RWPE1 (cell line): ENCODE measurements around the gene TNS3.

Source experiments
- CTCF ChIA-PET: fragments of 350-600 bp; sonication (Branson Sonifier 250); formaldehyde crosslinking; extraction: SDS; loops from one replicate; lab custom pipeline; 2021; lab: Yijun Ruan, JAX
- POLR2A ChIA-PET: fragments of 400-600 bp; formaldehyde crosslinking; extraction: SDS; loops from one replicate; lab custom pipeline; 2020; ENCODE audit warnings: antibody characterized with exemption; ENCODE audit not compliant: low non-redundant PET; lab: Yijun Ruan, JAX
- DNase-seq: peaks from one replicate; pipeline ENCODE4 v3.0.0; 2012; ENCODE audit warnings: low spot score
- H3K27ac ChIP-seq: fragments of 450-650 bp; 2 replicates; pipeline ENCODE4 v1.5.1; 2017
- TF ChIP-seq, protein P1 (sequence below): fragments of 450-650 bp; conservative IDR thresholded peaks from 2 replicates; pipeline ENCODE4 v1.5.1; 2017; ENCODE audit warnings: low read depth, mild to moderate bottlenecking

The TNS3 gene

DNA sequence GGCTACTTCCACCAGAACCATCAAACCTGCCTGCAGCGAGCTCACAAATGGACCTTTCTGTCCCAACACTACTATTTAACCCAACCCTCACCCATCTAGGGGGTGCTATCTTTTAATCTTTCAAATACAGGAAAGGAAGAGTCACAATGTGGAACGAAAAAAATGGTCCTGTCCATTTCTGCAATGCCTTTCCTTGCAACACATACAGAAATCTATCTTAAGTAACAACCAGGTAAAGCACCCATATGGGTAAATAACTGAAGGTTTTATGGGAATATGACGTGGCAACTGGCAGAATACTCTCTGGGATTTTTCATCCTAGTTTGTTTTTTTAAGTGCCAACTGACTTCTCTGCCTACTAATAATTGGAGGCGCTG is 24.6 kb downstream of the TNS3 start:
- ChIA-PET POLR2A (no interaction called here), CTCF (interaction anchor here (0.6 kb wide), 1 partner anchor 67 kb away, joined by 4 read pairs; no protein-coding TSS in a partner anchor)
- peak; percentile 73 for DNase-seq
- TF ChIP-seq, protein P1, sequence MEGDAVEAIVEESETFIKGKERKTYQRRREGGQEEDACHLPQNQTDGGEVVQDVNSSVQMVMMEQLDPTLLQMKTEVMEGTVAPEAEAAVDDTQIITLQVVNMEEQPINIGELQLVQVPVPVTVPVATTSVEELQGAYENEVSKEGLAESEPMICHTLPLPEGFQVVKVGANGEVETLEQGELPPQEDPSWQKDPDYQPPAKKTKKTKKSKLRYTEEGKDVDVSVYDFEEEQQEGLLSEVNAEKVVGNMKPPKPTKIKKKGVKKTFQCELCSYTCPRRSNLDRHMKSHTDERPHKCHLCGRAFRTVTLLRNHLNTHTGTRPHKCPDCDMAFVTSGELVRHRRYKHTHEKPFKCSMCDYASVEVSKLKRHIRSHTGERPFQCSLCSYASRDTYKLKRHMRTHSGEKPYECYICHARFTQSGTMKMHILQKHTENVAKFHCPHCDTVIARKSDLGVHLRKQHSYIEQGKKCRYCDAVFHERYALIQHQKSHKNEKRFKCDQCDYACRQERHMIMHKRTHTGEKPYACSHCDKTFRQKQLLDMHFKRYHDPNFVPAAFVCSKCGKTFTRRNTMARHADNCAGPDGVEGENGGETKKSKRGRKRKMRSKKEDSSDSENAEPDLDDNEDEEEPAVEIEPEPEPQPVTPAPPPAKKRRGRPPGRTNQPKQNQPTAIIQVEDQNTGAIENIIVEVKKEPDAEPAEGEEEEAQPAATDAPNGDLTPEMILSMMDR, result no peak
- H3K27ac ChIP-seq, result peak overlapping the region; percentile 96

DNA sequence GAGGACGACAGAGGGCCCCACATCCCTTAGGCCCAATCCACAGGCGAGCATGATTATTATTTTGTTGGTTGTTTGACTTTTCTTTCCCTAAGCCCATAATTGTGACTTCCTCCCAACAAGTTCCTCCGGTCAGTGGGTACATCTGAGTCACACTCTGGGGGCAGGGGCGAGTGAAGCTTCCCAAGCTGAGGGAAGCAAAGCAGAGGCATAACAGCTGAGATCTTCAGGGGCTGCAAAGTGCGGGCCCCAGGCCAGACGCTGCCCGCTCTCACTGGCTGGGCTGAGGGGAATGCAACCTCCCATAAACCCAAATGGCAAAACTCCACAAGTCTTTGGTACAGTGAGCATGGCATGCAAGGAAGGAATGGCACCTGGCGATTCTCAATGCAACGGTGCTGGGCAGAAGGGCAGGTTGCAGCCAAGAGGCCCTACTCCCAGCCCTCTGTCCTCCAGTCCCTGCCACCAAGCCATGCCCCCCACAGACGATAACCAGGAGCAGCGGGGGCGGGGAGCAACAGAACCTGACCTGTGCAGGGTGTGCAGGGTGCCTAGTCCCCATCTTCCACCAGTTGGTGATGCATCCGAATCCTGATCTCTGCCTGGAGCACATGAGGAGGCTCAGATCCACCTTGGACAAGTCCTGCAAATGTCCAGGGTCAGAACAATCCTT is 25.3 kb downstream of the TNS3 start:
- H3K27ac ChIP-seq, result peak overlapping the region; percentile 96
- TF ChIP-seq, protein P1, result no peak
- CTCF ChIA-PET, result interaction anchor here (0.6 kb wide), 1 partner anchor 68 kb away, joined by 4 read pairs; no protein-coding TSS in a partner anchor
- DNase-seq, result no peak
- POLR2A ChIA-PET, result no interaction called here

DNA sequence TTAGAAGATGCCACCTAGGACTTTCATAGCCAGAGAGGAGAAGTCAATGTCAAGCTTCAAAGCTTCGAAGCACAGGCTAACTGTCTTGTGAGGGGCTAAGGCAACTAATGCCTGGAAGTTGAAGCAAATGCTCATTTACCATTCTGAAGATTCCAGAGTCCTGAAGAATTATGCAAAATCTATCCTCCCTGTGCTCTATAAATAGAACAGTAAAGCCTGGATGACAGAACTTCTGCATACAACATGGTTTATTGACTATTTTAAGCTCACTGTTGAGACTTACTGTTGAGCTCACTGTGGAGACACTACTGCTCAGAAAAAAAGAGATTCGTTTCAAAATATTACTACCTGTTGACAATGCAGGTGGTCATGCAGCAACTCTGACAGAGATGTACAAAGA is 28.6 kb downstream of the TNS3 start:
- CTCF ChIA-PET, result interaction anchor here (0.6 kb wide), 1 partner anchor 261 kb away, joined by 3 read pairs; no protein-coding TSS in a partner anchor

DNA sequence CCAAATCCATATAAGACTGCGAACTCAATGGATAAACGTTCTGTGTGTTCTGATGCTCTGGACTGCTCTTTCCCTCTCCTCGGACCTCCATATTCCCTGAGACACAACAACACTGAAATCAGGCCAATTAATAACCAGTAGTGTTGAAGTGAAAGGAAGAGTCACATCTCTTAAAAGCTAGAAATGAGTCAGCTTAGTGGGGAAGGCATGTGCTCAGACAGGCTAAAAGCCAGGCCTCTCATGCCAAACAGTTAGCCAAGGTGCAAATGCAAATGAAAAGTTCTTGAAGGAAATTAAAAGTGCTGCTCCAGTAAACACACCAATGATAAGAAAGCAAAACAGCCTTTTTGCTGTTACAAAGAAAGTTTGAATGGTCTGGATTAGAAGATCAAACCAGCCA is 29.3 kb downstream of the TNS3 start:
- no peak overlapping the region for H3K27ac ChIP-seq
- ChIA-PET POLR2A (no interaction called here), CTCF (no interaction called here)
- TF ChIP-seq, protein P1, result no peak
- DNase-seq, result peak; percentile 57

More for the DNA sequence above, 28.6 kb downstream of the TNS3 start:
- TF ChIP-seq, protein P1, result no peak
- H3K27ac ChIP-seq, result peak overlapping the region; percentile 28; the same call in 1 of the 2 replicates
- POLR2A ChIA-PET, result no interaction called here
- no peak for DNase-seq

DNA sequence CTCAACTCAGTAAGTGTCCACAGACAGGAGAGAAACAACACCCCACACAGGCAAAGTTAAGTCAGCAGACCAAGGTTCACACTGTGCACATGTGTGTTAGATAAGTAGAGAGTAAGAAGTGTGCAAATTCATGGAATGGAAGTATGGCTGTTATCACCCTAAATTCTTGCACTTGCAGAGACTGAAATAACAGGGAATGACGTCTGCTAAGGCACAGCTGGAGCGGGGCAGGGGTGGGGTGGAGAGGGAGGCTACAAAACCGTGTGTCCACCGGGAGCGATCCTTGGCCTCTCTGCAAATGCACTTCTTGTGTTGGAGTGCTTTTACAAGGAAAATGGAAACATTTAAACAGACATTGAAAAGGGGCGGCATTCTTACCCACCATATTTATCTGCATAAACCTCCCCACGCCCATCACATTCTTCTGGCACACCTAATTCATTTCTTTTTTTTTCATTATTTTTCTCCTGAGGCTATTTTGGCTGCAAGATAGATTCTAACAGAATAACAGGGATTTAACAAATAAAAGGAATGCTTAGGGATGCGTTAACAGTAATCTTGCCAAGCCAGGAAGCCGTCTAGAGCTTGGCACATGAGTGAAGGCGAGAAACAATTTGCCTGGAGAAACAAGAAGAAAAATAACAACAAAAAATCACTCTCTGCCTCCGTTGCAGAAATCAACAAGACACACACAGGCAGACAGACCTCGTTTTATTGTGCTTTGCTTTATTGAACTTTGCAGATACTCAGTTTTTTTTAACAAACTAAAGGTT is 30.1 kb downstream of the TNS3 start:
- DNase-seq, result no peak
- peak overlapping the region; percentile 41 for H3K27ac ChIP-seq
- TF ChIP-seq, protein P1, result no peak
- ChIA-PET POLR2A (no interaction called here), CTCF (no interaction called here)

DNA sequence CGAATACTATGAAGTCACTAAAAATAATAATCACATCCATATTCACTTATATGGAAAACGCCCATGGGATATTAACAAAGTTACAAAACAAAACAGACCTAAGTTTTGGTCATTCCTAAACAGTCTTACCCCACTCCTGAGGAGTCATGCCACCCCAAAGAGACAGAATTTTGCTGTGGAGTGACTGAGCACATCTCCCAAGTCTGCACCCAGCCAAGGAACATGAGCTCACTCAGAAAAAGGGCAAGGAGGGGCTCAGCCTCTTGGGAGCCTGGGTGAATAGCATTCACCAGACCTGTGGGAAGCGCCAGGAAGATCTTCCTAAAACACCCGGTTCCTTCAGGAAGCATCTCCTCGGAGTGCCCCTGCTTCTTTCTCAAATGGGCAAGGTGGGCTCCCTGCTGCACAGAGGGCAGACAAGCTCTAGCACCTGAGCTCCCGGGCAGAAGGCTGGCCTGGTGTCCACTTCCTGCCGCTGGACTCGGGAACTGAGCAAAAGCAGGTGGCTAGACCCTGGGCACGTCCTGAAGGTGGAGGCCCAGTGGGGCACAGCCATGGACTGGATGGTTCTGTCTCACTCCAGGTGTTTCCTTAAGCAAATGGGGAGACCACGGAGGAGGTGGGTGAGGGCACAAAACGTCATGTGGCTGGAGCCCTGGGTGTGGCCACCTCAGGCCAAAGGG is 31.0 kb downstream of the TNS3 start:
- H3K27ac ChIP-seq, result peak overlapping the region; percentile 41
- POLR2A ChIA-PET, result no interaction called here
- CTCF ChIA-PET, result interaction anchor here (0.6 kb wide), 1 partner anchor 315 kb away, joined by 3 read pairs; no protein-coding TSS in a partner anchor
- no peak for DNase-seq
- TF ChIP-seq, protein P1, result no peak
